Stimulated activated CD4-positive, alpha-beta T cell treated with anti-CD3 and anti-CD28 coated beads, Interleukin-12 subunit alpha, Interleukin-12 subunit beta, amount 100 ng/mL, for 4 hours (primary cell): Measurements from ENCODE around the gene SCN3A.

Experiments
- DNase-seq: peaks from one replicate; pipeline ENCODE4 v3.0.0-alpha.2; 2020

Gene SCN3A

DNA sequence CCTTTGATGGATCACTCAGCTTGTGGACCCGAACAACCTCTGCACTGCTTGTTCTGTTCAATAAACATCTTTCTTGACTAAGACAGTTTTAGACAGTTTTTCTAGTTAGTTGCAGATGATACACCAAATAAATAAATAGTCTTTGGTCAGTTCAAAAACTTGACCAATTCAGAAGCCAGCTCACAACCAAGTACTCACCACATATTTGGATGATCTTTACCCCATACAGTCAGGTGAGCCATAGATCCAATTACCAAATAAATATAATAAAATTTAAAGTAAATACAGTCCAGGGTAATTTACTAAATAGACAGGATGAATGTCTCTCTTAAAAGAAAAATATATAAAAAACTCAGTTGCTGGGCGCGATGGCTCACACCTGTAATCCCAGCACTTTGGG is 18.2 kb downstream of the SCN3A start:
- no peak for DNase-seq

DNA sequence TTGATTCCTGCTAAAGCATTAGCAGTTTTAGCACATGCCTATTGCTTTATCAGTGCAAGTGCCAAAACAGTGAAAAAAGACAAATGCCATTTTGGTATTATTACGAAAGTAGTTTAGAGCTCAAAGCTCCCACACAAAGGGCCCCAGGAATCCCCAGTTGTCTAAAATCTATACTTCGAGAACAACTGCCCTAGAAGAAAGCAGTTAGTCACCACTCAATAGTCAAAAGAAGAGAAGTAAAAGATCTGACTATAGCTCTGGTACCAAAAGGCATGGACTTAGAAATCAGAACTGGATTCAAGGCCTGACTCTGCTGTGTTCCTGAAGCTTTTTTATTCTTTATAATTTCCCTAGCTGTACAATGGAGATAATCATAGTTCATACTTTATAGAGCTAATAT is 21.8 kb downstream of the SCN3A start:
- no peak for DNase-seq

DNA sequence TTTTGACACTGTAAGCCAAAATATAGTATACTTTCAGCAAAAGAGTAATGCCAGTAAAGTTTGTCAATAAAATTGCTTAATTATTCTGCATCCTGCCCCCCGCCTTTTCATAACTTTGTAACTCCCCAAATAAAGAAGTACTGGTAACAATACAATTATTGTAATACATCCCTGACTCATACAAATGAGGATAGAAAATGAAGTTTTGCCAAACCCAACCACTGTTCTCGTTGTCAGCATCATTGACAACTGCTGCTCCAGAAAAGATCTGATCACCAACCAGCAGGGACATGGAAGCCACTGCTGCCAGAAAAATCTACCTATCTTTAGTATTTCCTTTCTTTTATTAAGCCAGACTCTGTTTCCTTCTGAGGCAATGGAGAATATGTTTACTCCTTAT is 27.1 kb downstream of the SCN3A start:
- DNase-seq, result no peak

DNA sequence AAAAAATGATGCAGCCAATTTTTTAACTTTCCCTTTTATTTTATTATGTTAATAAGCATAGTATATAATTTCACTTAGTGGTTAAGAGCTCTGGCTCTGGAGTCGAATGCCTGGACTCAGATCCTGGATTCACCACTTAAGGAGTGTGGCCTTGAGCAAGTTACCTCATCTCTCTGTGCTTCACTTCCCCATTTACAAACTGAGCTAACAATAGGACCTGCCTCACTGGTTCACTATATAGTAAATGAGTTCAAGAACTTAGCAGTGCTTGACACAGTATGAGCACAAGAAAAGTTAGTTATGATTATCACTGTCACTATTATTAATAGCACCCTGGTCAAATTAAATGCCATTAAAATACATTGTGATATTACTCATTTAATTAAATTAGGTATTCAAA is 30.6 kb downstream of the SCN3A start:
- DNase-seq, result no peak

DNA sequence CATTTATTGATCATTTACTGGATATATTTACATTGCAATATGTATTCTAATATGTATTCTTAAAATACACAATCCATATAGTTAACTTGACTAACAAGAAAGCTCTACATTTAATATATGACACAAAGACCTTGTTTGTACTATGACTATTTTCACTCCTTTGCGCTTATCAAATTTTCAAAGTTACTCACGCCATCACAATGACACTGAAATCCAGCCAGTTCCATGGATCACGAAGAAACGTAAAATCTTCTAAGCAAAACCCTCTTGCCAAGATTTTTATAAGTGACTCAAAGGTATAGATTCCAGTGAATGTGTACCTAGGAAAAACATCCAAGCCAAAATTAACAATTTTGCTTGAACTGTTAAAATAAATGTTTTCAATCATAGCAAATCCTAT is 39.6 kb downstream of the SCN3A start:
- no peak for DNase-seq

DNA sequence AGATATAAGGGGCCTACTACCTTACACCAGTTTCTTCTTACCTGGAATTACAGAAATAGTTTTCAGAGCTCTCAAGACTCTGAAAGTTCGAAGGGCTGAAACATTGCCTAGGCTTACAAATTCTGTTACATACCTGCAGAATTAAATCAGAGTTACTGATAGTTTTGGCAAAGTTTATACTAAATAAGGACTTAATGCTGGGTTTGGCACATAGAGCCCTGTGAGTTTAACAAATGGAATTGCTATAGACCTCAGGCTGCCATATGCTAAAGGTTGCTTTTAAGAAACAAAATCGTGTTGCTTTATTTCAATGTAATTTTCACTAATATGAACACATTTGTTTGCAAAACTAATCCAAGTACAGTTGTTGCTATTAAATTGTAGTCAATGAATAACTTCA is 40.1 kb downstream of the SCN3A start:
- no peak for DNase-seq

DNA sequence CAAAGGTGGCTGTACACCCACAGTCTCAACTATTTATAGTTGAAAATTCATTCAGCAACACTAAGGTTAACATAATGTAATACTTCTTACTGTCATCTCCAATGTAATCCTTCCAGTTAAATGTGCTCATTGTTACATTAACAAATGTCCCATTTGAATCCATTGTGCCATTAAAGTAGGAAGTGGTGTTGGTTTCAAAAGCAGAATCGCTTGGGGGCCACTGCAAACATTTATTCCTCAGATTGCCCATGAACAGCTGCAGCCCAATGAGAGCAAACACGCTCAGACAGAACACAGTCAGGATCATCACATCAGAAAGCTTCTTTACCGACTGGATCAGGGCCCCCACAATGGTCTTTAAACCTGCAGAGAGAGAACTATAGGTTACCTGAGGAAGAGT is 41.4 kb downstream of the SCN3A start:
- no peak for DNase-seq

DNA sequence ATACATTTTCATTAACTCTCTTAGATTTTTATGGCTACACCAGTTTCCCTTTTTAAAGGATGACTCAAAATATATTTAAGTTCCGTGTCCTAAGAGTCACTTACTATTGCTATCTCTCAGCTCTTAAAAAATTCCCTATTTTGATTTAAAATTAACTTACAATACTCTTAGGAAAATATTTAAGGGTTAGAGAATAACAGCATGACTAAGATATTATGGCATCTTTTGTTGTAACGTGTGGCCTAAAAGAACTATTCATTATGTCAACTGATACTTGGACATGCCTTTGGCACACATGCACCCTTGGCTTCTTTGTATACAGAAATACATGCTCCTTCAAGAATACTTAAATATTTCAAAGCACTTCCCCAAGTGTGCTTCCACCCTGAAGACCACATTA is 42.3 kb downstream of the SCN3A start:
- no peak for DNase-seq

DNA sequence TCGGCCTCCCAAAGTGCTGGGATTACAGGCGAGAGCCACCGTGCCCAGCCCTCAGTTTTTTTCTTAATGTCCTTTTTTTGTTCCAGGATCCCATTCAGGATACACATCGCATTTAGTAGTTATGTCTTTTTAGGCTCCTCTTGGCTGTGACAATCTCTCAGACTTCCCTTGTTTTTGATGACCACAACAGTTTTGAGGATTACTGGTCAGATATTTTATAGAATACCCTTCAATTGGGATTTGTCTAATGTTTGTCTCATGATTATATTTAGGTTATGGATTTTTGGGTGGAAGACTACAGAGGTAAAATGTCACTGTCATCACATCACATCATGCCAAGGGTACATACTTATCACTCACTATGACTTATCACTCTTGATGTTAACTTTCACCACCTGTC is 46.7 kb downstream of the SCN3A start:
- no peak for DNase-seq

DNA sequence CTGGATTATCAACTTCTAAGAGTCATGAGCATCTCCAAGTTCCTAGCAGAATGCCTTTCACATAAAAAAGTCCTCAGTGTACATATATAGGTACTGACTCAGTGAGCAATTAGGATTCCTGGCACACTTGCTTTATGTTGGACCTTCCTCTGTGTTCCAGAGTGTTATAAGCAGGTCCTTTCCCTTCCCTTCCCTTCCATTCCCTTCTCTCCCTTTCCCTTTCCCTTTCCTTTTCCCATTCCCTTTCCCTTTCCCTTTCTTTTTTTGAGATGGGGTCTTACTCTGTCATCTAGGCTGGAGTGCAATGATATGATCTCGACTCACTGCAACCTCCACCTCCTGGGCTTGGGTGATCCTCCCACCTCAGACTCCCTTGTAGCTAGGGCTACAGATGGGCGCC is 48.7 kb downstream of the SCN3A start:
- no peak for DNase-seq

DNA sequence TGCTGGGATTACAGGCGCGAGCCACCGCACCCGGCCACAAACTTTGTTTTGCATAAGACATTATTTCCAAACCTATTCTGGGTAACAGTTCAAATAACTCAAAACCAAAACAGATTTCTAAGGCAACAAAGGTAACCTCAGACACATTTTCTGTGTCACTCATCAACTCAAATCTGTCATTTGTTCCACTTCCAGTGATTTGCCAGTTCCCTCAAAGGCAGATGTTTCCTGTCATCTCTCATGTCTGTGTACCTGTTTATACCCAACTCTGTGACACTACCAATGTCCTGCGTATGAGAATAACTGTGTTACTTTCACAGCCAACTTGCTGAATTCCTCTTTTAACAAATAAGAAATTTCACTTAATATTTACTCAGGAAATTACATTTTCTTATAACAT is 54.4 kb downstream of the SCN3A start:
- no peak for DNase-seq

DNA sequence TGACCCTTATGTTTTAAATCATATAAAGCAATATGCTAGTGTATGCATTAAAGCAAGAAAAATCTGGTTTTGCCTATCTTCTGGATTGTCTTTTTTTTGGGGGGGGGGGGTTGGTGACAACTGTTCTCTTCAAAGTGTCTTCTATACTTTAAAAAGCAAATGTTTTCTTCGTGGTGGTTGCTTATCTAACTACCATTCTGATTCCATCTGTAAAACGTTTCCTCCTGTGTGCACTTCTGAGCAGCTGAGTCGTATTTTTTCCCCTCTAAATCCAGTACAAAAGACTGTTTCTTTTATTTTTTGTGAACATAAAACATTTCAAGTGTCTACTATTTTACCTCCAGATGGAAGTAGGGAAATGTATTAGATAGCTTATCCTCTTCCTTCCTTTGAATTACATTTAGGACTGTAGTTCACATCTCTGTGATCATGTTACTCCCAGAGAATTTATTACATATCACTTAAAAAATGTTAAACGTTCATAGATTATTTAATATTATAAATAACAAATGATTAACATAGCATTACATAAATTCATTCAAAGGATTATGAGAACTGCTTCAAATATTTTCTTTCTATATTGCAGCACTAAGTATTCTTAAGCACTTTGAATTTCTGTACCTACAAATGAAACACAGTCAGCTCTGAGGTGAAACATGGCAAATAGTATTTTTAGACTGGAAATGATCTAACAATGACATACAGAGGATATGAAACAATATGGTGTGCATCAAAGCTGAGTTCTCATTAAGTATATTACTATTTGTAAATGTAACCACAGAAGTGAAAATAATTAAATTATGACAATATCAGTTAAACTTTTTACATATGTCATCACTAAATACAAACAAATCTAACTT is 56.4 kb downstream of the SCN3A start:
- no peak for DNase-seq

DNA sequence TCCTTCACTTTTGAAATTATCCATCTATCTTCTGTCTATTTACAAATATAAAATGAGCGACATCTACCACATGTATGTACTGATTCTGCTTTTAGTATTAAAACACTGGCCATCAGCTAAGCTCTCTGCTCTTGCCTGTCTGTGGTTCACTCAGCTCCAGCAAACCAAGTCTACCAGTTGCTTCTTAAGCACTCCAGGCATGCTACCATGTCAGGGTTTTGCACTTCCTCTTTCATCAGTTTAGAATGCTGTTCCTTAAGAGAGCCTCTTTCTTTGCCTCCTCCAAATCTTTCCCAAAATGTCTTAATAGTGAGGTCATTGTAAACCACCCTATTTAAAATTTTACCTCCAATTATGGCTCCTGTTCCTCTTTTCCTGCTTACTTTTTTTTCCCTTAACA is 59.5 kb downstream of the SCN3A start:
- no peak for DNase-seq

DNA sequence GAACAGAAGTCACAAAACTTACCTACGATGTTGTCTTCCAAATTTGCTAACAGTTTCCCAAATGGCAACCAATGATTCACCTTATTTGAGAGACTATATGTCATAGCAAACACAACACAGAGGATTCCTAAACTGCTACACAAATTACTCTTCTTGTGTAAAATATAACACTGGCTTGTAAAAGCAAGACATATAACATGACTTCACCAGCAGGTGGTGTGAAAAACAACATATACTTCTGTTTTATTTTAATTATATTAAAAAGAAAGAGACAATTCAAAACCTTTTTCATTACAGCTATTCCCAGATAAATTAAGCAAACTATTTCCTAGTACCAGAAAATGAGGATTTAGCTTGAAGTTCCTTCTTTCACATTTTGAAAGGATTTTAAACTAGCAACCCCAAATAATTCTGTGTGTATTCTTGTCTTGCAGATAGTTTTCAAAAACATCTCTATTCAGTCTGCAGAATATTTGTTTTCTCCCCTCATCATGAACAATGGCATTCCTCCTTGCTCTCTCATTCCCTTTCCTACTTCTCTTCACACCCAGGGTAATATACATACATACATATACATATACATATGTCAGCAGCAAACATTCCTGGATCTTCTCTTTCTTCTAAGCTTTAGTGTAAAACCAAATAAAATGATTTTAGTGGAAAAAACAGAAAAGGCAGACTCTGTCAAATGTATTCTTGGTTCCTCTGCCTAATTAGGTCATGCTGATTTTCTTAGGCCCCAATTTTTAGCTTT is 62.1 kb downstream of the SCN3A start:
- DNase-seq, result no peak

DNA sequence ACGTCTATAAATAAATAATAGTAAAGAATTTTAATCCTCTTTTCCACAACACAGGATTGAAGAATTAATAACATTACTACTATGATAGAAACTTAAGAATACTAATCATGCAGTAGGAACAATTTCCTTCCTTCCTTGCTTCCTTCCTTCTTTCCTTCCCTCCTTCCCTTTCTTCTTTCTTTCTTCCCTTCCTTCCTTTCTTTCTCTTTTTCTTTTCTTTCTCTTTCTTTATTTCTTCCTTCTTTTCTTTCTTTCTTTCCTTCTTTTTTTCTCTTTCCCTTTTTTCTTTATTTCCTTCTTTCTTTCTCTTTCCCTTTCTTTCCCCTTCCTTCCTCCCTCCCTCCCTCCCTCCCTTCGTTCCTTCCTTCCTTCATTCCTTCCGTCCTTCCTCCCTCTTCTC is 77.6 kb downstream of the SCN3A start:
- DNase-seq, result no peak

DNA sequence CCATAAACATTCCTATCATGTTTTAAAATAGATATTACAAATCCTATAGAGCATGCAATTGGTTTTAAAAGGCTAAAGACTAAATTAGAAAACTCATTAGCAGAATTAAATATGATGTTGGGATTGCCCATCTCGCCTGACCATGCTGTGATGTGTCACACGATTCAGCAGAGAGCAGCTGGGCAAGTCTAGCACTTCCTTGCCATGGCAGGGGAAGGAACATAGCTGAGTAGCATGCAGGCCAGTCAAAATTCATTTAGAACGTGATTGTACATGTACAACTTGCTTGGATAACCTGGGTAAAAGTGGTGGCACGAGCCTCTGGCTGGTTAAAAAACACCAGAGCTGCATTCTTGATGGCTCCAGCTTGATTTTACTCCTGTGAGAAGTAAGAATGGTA is 81.3 kb downstream of the SCN3A start:
- DNase-seq, result no peak

DNA sequence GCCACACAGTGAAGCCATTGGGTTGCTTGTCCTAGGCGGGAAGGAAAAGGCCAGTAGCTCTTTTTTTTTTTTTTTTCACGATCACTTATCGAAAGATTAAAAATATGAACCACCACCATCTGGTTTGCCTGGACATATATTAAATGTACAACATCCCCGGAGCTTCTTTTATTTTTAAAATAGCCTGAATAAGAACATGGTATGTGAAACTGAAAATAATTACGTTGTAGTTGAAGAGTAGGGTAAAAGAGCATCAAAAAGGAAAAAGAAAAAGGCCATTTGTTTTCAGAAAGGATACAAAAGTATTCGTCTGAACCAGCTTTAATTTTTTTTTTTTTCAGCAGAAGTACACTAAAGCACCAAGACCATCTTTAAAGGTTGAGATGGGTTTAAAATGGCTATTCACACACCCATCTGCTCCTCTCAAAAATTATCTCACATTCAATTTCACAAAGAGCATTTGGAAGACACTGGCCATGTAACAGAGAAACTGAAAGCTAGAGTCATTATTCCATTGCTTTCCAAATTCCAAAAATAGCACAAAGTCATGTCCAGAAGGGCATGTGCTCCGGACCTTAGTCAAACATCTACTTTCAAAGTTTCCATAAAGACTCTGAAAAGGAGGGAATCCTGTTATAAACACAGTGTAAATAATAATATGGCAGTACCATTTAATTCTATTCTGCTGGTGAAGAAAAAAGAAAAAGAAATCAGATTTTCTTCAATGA is 82.9 kb downstream of the SCN3A start:
- DNase-seq, result no peak

DNA sequence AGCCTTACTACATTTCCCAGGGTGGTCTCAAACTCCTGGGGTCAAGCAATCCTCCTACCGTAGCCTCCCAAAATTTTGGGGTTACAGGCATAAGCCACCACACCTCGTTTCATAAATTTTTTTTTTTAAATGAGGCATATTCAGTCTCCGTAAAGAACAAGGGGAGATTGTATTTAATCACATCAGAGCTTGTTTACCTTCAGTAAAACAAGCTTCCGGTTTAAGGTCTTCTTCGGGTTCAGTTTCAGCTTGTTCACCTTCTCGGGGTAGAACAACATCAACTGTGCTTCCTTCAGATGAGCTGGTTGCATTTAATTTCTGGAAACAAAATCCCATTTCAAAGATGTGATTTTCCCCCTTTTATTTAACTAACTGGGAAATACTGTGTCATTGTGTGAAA is 88.6 kb downstream of the SCN3A start:
- no peak for DNase-seq

DNA sequence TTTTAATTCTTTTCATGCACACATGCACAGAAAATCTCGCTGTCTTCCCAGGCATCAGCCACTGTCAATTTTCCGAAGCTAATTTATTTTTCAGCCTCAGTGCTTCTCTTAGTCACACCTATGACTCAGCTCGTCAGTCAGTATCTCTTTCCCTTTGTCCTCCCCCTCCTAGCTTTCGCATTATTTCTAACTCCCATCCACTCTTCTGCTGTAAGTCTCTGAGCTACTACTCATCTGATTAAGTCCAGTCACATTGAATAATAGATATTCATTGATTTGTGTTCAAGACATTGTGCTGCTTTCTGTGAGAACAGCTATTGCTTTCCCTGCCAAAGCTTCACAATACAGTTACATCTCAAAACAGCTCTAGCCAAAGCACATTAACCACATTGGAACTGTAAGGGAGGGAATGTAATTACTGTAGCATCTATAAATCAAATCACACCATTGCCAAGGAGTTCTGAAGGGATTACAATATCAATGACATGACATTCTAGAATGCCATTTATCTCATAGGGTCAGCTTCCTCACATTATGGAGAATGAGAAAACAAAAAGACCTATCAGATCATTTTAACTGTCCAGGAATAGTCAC is 89.4 kb downstream of the SCN3A start:
- no peak for DNase-seq

DNA sequence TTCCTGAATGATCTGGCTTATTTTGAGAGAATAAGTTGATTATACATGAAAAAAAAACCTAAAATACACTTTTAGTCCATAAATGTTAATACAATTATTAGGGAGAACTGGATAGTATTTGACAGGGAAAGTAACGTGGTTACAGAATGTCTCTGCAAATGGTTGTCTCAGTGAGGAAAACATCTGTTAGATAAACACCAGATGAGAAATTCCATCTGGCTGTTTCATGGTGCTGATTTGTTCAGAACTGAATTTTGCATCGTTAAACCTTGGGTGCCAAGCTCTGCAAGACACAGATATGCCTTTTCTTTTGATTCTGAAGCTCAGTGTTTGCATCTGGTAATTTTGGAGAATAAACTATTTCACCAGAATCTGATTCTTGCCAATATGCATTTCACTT is 90.4 kb downstream of the SCN3A start:
- DNase-seq, result no peak

DNA sequence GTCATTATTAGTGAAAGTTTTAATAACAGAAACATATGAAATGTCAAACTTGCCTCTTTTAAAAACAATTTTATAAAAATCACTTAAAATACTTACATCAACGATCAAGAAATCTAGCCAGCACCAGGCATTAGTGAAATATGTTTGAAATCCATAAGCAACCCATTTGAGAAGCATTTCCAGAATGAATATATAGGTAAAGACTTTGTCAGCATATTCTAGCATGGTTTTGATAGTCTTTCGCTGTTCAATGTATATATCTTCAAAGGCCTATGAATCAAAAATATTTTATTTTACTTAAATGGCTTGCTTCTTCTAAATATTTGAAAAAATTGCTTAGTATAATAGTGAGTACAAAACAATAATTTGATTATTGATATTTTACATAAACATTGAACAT is 91.1 kb downstream of the SCN3A start:
- no peak for DNase-seq

DNA sequence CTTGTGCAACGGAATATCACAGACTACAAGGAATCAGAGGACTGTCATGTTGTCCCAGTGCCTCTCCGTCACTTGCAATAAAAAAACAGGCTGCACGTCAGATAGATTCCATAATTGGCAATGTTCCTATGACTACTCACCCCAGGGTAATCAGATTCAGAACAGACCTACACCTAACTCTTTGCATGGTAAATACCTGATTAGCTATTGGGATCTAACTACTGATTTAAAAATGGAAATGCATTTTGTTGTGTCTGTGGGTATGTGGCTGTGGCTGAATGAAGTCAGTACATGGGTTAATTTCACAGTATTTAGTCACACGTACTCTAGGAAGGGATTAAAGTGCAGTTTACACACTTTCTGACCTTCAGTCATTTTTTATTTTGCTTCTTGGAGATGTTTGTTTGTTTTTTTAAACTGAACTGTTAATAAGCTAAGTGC is 91.7 kb downstream of the SCN3A start:
- DNase-seq, result no peak

DNA sequence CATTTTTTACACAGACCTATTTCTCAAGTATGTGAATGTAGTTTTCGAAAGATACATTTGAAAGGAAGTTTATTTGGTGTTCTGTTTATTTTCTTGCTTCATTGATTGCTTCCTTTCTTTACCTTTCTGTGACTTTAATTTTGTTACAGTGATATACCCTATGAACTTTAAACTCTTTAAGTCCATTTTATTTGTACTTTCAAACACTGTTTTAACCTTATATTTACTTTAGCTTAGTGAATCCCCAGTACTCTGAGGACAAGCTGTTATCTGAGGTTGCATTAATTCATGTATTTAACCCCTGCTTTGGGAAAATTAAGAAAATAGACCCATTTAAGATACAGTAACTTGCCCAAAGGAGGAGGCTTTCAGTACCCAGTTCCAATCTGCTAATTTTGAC is 93.5 kb downstream of the SCN3A start:
- no peak for DNase-seq
